ENCODE results near the gene PIH1D1.
A peak's percentile ranks its signal among the peaks of the same experiment; 100 is the strongest.

The PIH1D1 gene

GRCh38 chr19:49451430-49452181 lies at the start of gene PIH1D1:
Gene PIH1D1 (minus strand): TSS chr19:49451814. CDS start chr19:49451574, 240 bp downstream.
- Histone ChIP-seq H3K36me3 (peaks cover 13% of the 10 kb centered on the region), H3K4me3 (ENCODE audit: low read depth in 1 of 2, low read length in 1 of 2) (peak within 1 kb of the TSS; percentile 83 to 97), H3K4me1 (ENCODE audit: control insufficient read depth in 1 of 2, insufficient read depth in 1 of 2, low read depth in 1 of 2, low read length in 1 of 2) (peaks cover 24 to 25% of the 10 kb centered on the region in 2 experiments), H3K27me3 (no peaks in the 10 kb centered on the region), H3K9me3 (no peaks in the 10 kb centered on the region), H3K27ac (peak within 1 kb of the TSS; percentile 88)
- TF ChIP-seq CTCF (IDR thresholded peaks at IDR 0.05) = peak; percentile 10

GRCh38 chr19:49499030-49499670 lies 47.5 kb upstream of the PIH1D1 start:
- Histone ChIP-seq H3K27ac (peak overlapping the region; percentile 75), H3K4me1 (ENCODE audit: control insufficient read depth in 1 of 2, insufficient read depth in 1 of 2, low read depth in 1 of 2, low read length in 1 of 2) (peaks cover 45 to 53% of the 10 kb centered on the region in 2 experiments), H3K36me3 (peaks cover 25% of the 10 kb centered on the region), H3K9me3 (no peaks in the 10 kb centered on the region), H3K27me3 (peaks cover 7% of the 10 kb centered on the region), H3K4me3 (ENCODE audit: low read depth in 1 of 2, low read length in 1 of 2) (no peak overlapping the region)
- no peak for TF ChIP-seq CTCF (IDR thresholded peaks at IDR 0.05)

- TF ChIP-seq CTCF (IDR thresholded peaks at IDR 0.05) = no peak
- H3K4me3 ChIP-seq (ENCODE audit: low read depth in 1 of 2, low read length in 1 of 2) = no peak overlapping the region
- H3K27ac ChIP-seq = no peak overlapping the region
- peaks cover 45 to 53% of the 10 kb centered on the region in 2 experiments for H3K4me1 ChIP-seq (ENCODE audit: control insufficient read depth in 1 of 2, insufficient read depth in 1 of 2, low read depth in 1 of 2, low read length in 1 of 2)
- peaks cover 25% of the 10 kb centered on the region for H3K36me3 ChIP-seq
- no peaks in the 10 kb centered on the region for H3K9me3 ChIP-seq
- H3K27me3 ChIP-seq = peaks cover 7% of the 10 kb centered on the region
Observed at GRCh38 chr19:49498475-49498874, 46.9 kb upstream of the PIH1D1 start.

GRCh38 chr19:49497789-49498103 lies 46.1 kb upstream of the PIH1D1 start:
- Histone ChIP-seq H3K9me3 (no peaks in the 10 kb centered on the region), H3K36me3 (peaks cover 27% of the 10 kb centered on the region), H3K27ac (peak overlapping the region; percentile 86), H3K4me3 (ENCODE audit: low read depth in 1 of 2, low read length in 1 of 2) (no peak overlapping the region), H3K27me3 (peaks cover 7% of the 10 kb centered on the region), H3K4me1 (ENCODE audit: control insufficient read depth in 1 of 2, insufficient read depth in 1 of 2, low read depth in 1 of 2, low read length in 1 of 2) (peaks cover 45 to 53% of the 10 kb centered on the region in 2 experiments)
- no peak for TF ChIP-seq CTCF (IDR thresholded peaks at IDR 0.05)

- Histone ChIP-seq H3K4me1 (ENCODE audit: control insufficient read depth in 1 of 2, insufficient read depth in 1 of 2, low read depth in 1 of 2, low read length in 1 of 2) (peaks cover 45 to 53% of the 10 kb centered on the region in 2 experiments), H3K27me3 (peaks cover 7% of the 10 kb centered on the region), H3K9me3 (no peaks in the 10 kb centered on the region), H3K27ac (peak overlapping the region; percentile 86), H3K36me3 (peaks cover 33% of the 10 kb centered on the region), H3K4me3 (ENCODE audit: low read depth in 1 of 2, low read length in 1 of 2) (peak overlapping the region; percentile 85 to 93)
- no peak for TF ChIP-seq CTCF (IDR thresholded peaks at IDR 0.05)
Observed at GRCh38 chr19:49497047-49497788, 45.6 kb upstream of the PIH1D1 start.

Measured in neutrophil (primary cell).